WTC11 (cell line): Measurements from ENCODE around the gene CBX2. TPM values are rescaled to one million over a fixed set of nuclear protein-coding genes. Genes with fewer than 3 reads are reported as not detected.

Experiments
- total RNA-seq: library from RNA; stranded (reverse); gene quantifications from 3 replicates; pipeline ENCODE4 v1.2.3, GENCODE V29; 2021

The CBX2 gene
- total RNA-seq, 1 experiment from 2014 or later, result 85.5 TPM

Other genes starting within 250 kb of the CBX2 start
- gene RBFOX3, start 167.1 kb upstream of the CBX2 start, total RNA-seq, result 19.9 to 25.8 TPM (median 24.4 TPM) in 3 replicates
- 0.11 TPM in 1 of 3 replicates, not detected in the others for gene ENPP7, start 47.2 kb upstream of the CBX2 start, total RNA-seq
- 1.8 to 2.1 TPM (median 2.0 TPM) in 3 replicates for gene CBX8, start 18.9 kb downstream of the CBX2 start, total RNA-seq
- gene CBX4, start 61.3 kb downstream of the CBX2 start, total RNA-seq, result 3.2 to 3.9 TPM (median 3.3 TPM) in 3 replicates